Aorta (tissue), 5 donors: ENCODE results near the gene HACE1. TPM values are rescaled to one million over a fixed set of nuclear protein-coding genes. Genes with fewer than 3 reads are reported as not detected.
"Not testable (repeated sequence)": the region's sequence is repeated elsewhere in the genome, so short reads cannot be mapped to it uniquely, and the experiment has no call there.

Experiments used
- ATAC-seq: fragments of 200-7000 bp; cut with Tn5 transposase; one replicate; pipeline ENCODE4 v1.9.1; 2022; ENCODE audit warnings: moderate library complexity; ENCODE audit not compliant: low FRiP score
- DNase-seq, 2 donors: peaks; one replicate each; pipeline ENCODE4 v3.0.0-alpha.2; 2020
- H3K27ac ChIP-seq, 2 donors: one replicate each; pipeline ENCODE4 v1.5.1; 2013; ENCODE audit warnings: low read length in 2 of 2, mild to moderate bottlenecking in 2 of 2, moderate library complexity in 2 of 2, control low read depth in 1 of 2, inconsistent platforms in 1 of 2, low read depth in 1 of 2
- H3K27me3 ChIP-seq, 2 donors: one replicate each; pipeline ENCODE4 v1.6.1; 2013; ENCODE audit warnings: control low read depth in 1 of 2, low read length in 1 of 2, mild to moderate bottlenecking in 1 of 2, moderate library complexity in 1 of 2; ENCODE audit not compliant: insufficient read depth in 2 of 2, control insufficient read depth in 1 of 2
- H3K36me3 ChIP-seq, 2 donors: one replicate each; pipeline ENCODE4 v1.6.1; 2013; ENCODE audit warnings: control low read depth in 1 of 2, low read length in 1 of 2, mild to moderate bottlenecking in 1 of 2; ENCODE audit not compliant: insufficient read depth in 2 of 2, control insufficient read depth in 1 of 2
- H3K4me1 ChIP-seq, 2 donors: one replicate each; pipeline ENCODE4 v1.6.1; 2013; ENCODE audit warnings: low read length in 2 of 2, control low read depth in 1 of 2, mild to moderate bottlenecking in 1 of 2, moderate library complexity in 1 of 2; ENCODE audit not compliant: insufficient read depth in 2 of 2, control insufficient read depth in 1 of 2
- H3K4me3 ChIP-seq, 2 donors: one replicate each; pipeline ENCODE4 v1.5.1; 2013; ENCODE audit warnings: low read length in 2 of 2, control low read depth in 1 of 2, mild to moderate bottlenecking in 1 of 2
- H3K9me3 ChIP-seq: one replicate; pipeline ENCODE4 v1.6.1; 2013; ENCODE audit warnings: mild to moderate bottlenecking, low read length; ENCODE audit not compliant: control insufficient read depth
- WGBS, 2 donors: extraction: QIAGEN DNeasy Blood & Tissue Kit; methylation state at CpG; one replicate each; pipeline ENCODE4 v1.1.7; 2013; 5-methylcytosine and 5-hydroxymethylcytosine counted together
- intact Hi-C, 2 donors: fragments of 100-400 bp; cut with DNase I; formaldehyde crosslinking; loops; one replicate each; pipeline versions ENCODE4 v1.14.2 to v1.15.0; 2022
- polyA plus RNA-seq, 2 donors: library from polyadenylated mRNA; stranded (reverse); fragments of 200-250 nt; gene quantifications; one replicate each; pipeline ENCODE4 v1.2.3, GENCODE V29; 2013
- total RNA-seq, 2 donors: library from RNA; stranded (reverse); fragmentation: NEBNext Ultra II Directional; extraction: Animal tissue kit (Norgen Biotek cat#: 25700); gene quantifications; one replicate each; pipeline ENCODE4 v1.2.1, GENCODE V29; 2021
- donor health status: healthy with polysubstance abuse.
- donor health status: Bipolar disorder and iron deficiency.
- donor health status: DM: no; HTN: no; CAD: no.
- donor health status: DM: no; HTN: no; CAD: no.
- donor health status: DM: yes; HTN: yes; CAD: no.

The HACE1 gene
- total and polyA plus RNA-seq, 4 donors: 7.8 to 24.0 (median 13.0) TPM

DNA sequence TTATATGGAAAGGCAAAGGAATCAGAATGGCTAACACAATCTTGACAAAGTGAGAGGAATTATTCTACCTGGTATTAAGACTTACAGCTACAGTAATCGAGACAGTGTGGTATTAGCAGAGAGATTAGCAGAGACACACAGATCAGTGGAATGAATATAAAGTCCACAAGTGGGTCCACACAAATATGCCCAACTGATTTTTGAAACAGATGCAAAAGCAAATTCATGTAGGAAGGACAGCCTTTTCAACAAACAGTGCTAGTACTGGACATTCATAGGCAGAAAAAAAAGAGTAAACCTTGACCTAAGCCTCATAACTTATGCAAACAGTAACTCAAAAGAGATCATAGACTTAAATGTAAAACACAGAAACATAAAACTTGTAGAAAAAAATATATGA lies 22.6 kb downstream of the HACE1 start:
- H3K27me3 ChIP-seq: no peaks in the 10 kb centered on the region
- ATAC-seq: no peak
- peaks cover 0 to 6% of the 10 kb centered on the region in 2 donors for H3K36me3 ChIP-seq
- 88 to 97% methylated on average over 1 of the region's 1 CpG for WGBS, 2 donors
- no peak overlapping the region for H3K4me3 ChIP-seq
- DNase-seq: no peak
- H3K9me3 ChIP-seq: no peaks in the 10 kb centered on the region
- H3K4me1 ChIP-seq: no peaks in the 10 kb centered on the region
- no peak overlapping the region for H3K27ac ChIP-seq
- intact Hi-C loops: no loop called here

- H3K9me3 ChIP-seq, H3K27me3 ChIP-seq, ATAC-seq, H3K4me1 ChIP-seq, intact Hi-C loops, H3K36me3 ChIP-seq, H3K4me3 ChIP-seq, DNase-seq, H3K27ac ChIP-seq: not testable (repeated sequence)
- WGBS, 2 donors: 93 to 94% methylated on average over 5 of the region's 5 CpGs
Observed at GRCh38 chr6:104836479-104837020, 23.2 kb downstream of the HACE1 start.

GRCh38 chr6:104835782-104836181 lies 23.9 kb downstream of the HACE1 start:
- Histone ChIP-seq H3K9me3 (no peaks in the 10 kb centered on the region), H3K4me3 (no peak overlapping the region), H3K36me3 (peaks cover 0 to 6% of the 10 kb centered on the region in 2 donors), H3K27me3 (no peaks in the 10 kb centered on the region), H3K27ac (no peak overlapping the region), H3K4me1 (no peaks in the 10 kb centered on the region)
- DNase-seq (no peak), ATAC-seq (no peak)
- intact Hi-C loops: no loop called here

- DNase-seq (no peak), ATAC-seq (no peak)
- H3K4me3 ChIP-seq: no peak overlapping the region
- peaks cover 2% of the 10 kb centered on the region for H3K9me3 ChIP-seq
- no peaks in the 10 kb centered on the region for H3K27me3 ChIP-seq
- H3K36me3 ChIP-seq: peaks cover 0 to 6% of the 10 kb centered on the region in 2 donors
- peaks cover 0 to 2% of the 10 kb centered on the region in 2 donors for H3K4me1 ChIP-seq
- H3K27ac ChIP-seq: no peak overlapping the region
- intact Hi-C loops: no loop called here
- 95 to 97% methylated on average over 1 of the region's 1 CpG for WGBS, 2 donors
Observed at GRCh38 chr6:104829183-104829958, 30.3 kb downstream of the HACE1 start.

GRCh38 chr6:104828478-104828877 lies 31.2 kb downstream of the HACE1 start:
- intact Hi-C loops: no loop called here
- Histone ChIP-seq H3K4me3 (no peak overlapping the region), H3K27me3 (no peaks in the 10 kb centered on the region), H3K36me3 (peaks cover 0 to 3% of the 10 kb centered on the region in 2 donors), H3K4me1 (peaks cover 0 to 2% of the 10 kb centered on the region in 2 donors), H3K9me3 (peaks cover 2% of the 10 kb centered on the region), H3K27ac (no peak overlapping the region)
- no peak for ATAC-seq
- DNase-seq: no peak
- 77 to 85% methylated on average over 1 of the region's 1 CpG for whole genome bisulfite sequencing, 2 donors

GRCh38 chr6:104820820-104821219 lies 38.9 kb downstream of the HACE1 start:
- H3K36me3 ChIP-seq, H3K27ac ChIP-seq, ATAC-seq, H3K9me3 ChIP-seq, intact Hi-C loops, H3K4me1 ChIP-seq, H3K4me3 ChIP-seq, DNase-seq, H3K27me3 ChIP-seq: not testable (repeated sequence)
- 97 to 98% methylated on average over 4 of the region's 4 CpGs for WGBS, 2 donors

GRCh38 chr6:104816125-104816524 lies 43.6 kb downstream of the HACE1 start:
- Histone ChIP-seq H3K27ac (no peak overlapping the region), H3K4me1 (no peaks in the 10 kb centered on the region), H3K27me3 (no peaks in the 10 kb centered on the region), H3K4me3 (no peak overlapping the region), H3K9me3 (no peaks in the 10 kb centered on the region), H3K36me3 (no peaks in the 10 kb centered on the region)
- 93 to 94% methylated on average over 3 of the region's 3 CpGs for WGBS, 2 donors
- intact Hi-C loops: no loop called here
- ATAC-seq (no peak), DNase-seq (no peak)

DNA sequence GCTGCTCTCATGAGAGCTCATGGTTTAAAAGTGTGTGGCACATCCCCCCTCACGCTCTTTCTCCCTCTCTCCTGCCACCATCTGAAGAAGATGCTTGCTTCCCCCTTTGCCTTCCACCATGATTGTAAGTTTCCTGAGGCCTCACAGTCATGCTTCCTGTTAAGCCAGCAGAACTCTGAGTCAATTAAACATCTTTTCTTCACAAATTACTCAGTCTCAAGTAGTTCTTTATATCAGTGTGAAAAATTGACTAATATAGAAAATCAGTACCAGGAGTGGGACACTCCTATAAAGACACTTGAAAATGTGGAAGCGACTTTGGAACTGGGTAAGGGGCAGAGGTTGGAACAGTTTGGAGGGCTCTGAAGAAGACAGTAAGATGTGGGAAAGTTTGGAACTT lies 45.0 kb downstream of the HACE1 start:
- no peak for DNase-seq
- no peak overlapping the region for H3K4me3 ChIP-seq
- intact Hi-C loops: no loop called here
- no peaks in the 10 kb centered on the region for H3K9me3 ChIP-seq
- H3K36me3 ChIP-seq: no peaks in the 10 kb centered on the region
- ATAC-seq: no peak
- H3K4me1 ChIP-seq: no peaks in the 10 kb centered on the region
- WGBS, 2 donors: 99 to 100% methylated on average over 2 of the region's 2 CpGs
- no peaks in the 10 kb centered on the region for H3K27me3 ChIP-seq
- H3K27ac ChIP-seq: no peak overlapping the region

- no peaks in the 10 kb centered on the region for H3K27me3 ChIP-seq
- H3K4me1 ChIP-seq: no peaks in the 10 kb centered on the region
- DNase-seq (no peak), ATAC-seq (no peak)
- H3K4me3 ChIP-seq: no peak overlapping the region
- H3K9me3 ChIP-seq: no peaks in the 10 kb centered on the region
- 83% methylated on average over 2 of the region's 2 CpGs for WGBS, 2 donors
- H3K36me3 ChIP-seq: no peaks in the 10 kb centered on the region
- intact Hi-C loops: no loop called here
- H3K27ac ChIP-seq: no peak overlapping the region
Observed at GRCh38 chr6:104813552-104813951, 46.2 kb downstream of the HACE1 start.
